SU-DHL-6 (cell line): ENCODE measurements around the gene EPHB1.

Source experiments
- EZH2phosphoT487 ChIP-seq: fragments of 200-600 bp; sonication (generic), shearing (Covaris generic); conservative IDR thresholded peaks from 2 replicates; pipeline ENCODE4 v1.6.1; 2018; ENCODE audit warnings: mild to moderate bottlenecking, antibody characterized with exemption, low read length, moderate library complexity, mixed read lengths
- TF ChIP-seq, protein P1 (sequence below): fragments of 200-600 bp; sonication (generic); IDR thresholded peaks from one replicate; pipeline ENCODE4 v1.5.1; 2017; ENCODE audit warnings: antibody characterized with exemption, mild to moderate bottlenecking, low read length, moderate library complexity; ENCODE audit not compliant: insufficient read depth, poor library complexity, severe bottlenecking

DNA sequence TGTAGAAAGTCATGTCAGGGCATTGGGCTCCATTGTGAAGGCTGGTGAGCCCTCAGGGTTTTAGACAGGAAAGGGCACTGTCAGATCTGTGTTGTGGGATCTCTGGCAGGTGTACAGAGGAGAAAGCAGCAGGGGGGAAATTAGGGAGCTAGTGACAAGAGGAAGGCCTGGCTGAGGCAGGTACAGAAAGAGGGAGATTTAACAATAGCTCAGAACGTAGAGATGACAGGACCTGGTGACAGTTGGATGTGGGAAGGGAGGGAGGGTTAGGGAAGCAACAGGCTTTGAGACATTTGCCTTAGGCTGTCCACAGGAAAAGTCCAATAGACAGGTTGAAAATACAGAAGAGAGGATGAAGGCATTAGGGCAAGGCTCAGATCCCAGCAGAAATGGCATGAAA lies 288.1 kb downstream of the EPHB1 start:
- TF ChIP-seq, protein P1, sequence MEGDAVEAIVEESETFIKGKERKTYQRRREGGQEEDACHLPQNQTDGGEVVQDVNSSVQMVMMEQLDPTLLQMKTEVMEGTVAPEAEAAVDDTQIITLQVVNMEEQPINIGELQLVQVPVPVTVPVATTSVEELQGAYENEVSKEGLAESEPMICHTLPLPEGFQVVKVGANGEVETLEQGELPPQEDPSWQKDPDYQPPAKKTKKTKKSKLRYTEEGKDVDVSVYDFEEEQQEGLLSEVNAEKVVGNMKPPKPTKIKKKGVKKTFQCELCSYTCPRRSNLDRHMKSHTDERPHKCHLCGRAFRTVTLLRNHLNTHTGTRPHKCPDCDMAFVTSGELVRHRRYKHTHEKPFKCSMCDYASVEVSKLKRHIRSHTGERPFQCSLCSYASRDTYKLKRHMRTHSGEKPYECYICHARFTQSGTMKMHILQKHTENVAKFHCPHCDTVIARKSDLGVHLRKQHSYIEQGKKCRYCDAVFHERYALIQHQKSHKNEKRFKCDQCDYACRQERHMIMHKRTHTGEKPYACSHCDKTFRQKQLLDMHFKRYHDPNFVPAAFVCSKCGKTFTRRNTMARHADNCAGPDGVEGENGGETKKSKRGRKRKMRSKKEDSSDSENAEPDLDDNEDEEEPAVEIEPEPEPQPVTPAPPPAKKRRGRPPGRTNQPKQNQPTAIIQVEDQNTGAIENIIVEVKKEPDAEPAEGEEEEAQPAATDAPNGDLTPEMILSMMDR = no peak
- no peak for TF ChIP-seq EZH2phosphoT487
